Measurements from ENCODE around the gene TAGAP.
A peak's percentile ranks its signal among the peaks of the same experiment; 100 is the strongest.

TAGAP gene

GRCh38 chr6:159063549-159063948 is 18.8 kb upstream of the TAGAP start:
- Histone ChIP-seq H3K79me2 (ENCODE audit: insufficient read depth, low read length) (no peaks in the 10 kb centered on the region), H3K4me2 (ENCODE audit: low read depth, low read length, poor library complexity, severe bottlenecking) (peak overlapping the region; percentile 56), H3K27ac (ENCODE audit: low read depth, low read length) (peak overlapping the region; percentile 91), H2AFZ (ENCODE audit: low read depth, low read length, severe bottlenecking) (no peak overlapping the region), H3K9me3 (ENCODE audit: insufficient read depth, low read length) (no peaks in the 10 kb centered on the region), H4K20me1 (ENCODE audit: low read depth, low read length) (no peaks in the 10 kb centered on the region), H3K36me3 (ENCODE audit: low read length) (no peaks in the 10 kb centered on the region), H3F3A (ENCODE audit: insufficient read depth) (peaks cover 19% of the 10 kb centered on the region), H3K9ac (ENCODE audit: low read length) (peak overlapping the region; percentile 44; the same call in 1 of the 2 replicates), H3K4me3 (ENCODE audit: insufficient read depth, low read length, poor library complexity, severe bottlenecking) (peak overlapping the region; percentile 8), H3K27me3 (ENCODE audit: low read length) (no peaks in the 10 kb centered on the region), H3K9me2 (replicated peaks; ENCODE audit: insufficient read depth, low read length) (no peaks in the 10 kb centered on the region)
- no peak for TF ChIP-seq EZH2phosphoT487 (conservative IDR thresholded peaks at IDR 0.05; ENCODE audit: low read length)
- TF ChIP-seq CTCF (IDR thresholded peaks at IDR 0.05; ENCODE audit: insufficient read depth, low read length, poor library complexity, severe bottlenecking), result no peak

GRCh38 chr6:159062976-159063375 is 18.2 kb upstream of the TAGAP start:
- H3F3A ChIP-seq (ENCODE audit: insufficient read depth), result peaks cover 19% of the 10 kb centered on the region
- H3K9me3 ChIP-seq (ENCODE audit: insufficient read depth, low read length), result no peaks in the 10 kb centered on the region
- H3K27me3 ChIP-seq (ENCODE audit: low read length), result no peaks in the 10 kb centered on the region

GRCh38 chr6:159062564-159062945 is 17.8 kb upstream of the TAGAP start:
- Histone ChIP-seq H2AFZ (ENCODE audit: low read depth, low read length, severe bottlenecking) (peak overlapping the region; percentile 46), H3K36me3 (ENCODE audit: low read length) (no peaks in the 10 kb centered on the region), H3K27ac (ENCODE audit: low read depth, low read length) (peak overlapping the region; percentile 91), H3K9me3 (ENCODE audit: insufficient read depth, low read length) (no peaks in the 10 kb centered on the region), H3K4me3 (ENCODE audit: insufficient read depth, low read length, poor library complexity, severe bottlenecking) (peak overlapping the region; percentile 25), H4K20me1 (ENCODE audit: low read depth, low read length) (no peaks in the 10 kb centered on the region), H3F3A (ENCODE audit: insufficient read depth) (peaks cover 19% of the 10 kb centered on the region), H3K9me2 (replicated peaks; ENCODE audit: insufficient read depth, low read length) (no peaks in the 10 kb centered on the region), H3K79me2 (ENCODE audit: insufficient read depth, low read length) (no peaks in the 10 kb centered on the region), H3K9ac (ENCODE audit: low read length) (peak overlapping the region; percentile 44), H3K4me2 (ENCODE audit: low read depth, low read length, poor library complexity, severe bottlenecking) (peak overlapping the region; percentile 56), H3K27me3 (ENCODE audit: low read length) (no peaks in the 10 kb centered on the region)
- TF ChIP-seq EZH2phosphoT487 (conservative IDR thresholded peaks at IDR 0.05; ENCODE audit: low read length) (no peak), CTCF (IDR thresholded peaks at IDR 0.05; ENCODE audit: insufficient read depth, low read length, poor library complexity, severe bottlenecking) (no peak)

More at GRCh38 chr6:159062976-159063375, 18.2 kb upstream of the TAGAP start:
- H4K20me1 ChIP-seq (ENCODE audit: low read depth, low read length), result no peaks in the 10 kb centered on the region
- H3K4me2 ChIP-seq (ENCODE audit: low read depth, low read length, poor library complexity, severe bottlenecking), result peak overlapping the region; percentile 56
- peak overlapping the region; percentile 91 for H3K27ac ChIP-seq (ENCODE audit: low read depth, low read length)
- no peaks in the 10 kb centered on the region for H3K79me2 ChIP-seq (ENCODE audit: insufficient read depth, low read length)
- no peaks in the 10 kb centered on the region for H3K9me2 ChIP-seq (replicated peaks; ENCODE audit: insufficient read depth, low read length)
- H3K4me3 ChIP-seq (ENCODE audit: insufficient read depth, low read length, poor library complexity, severe bottlenecking), result peak overlapping the region; percentile 8
- H3K9ac ChIP-seq (ENCODE audit: low read length), result peak overlapping the region; percentile 44
- TF ChIP-seq EZH2phosphoT487 (conservative IDR thresholded peaks at IDR 0.05; ENCODE audit: low read length) (no peak), CTCF (IDR thresholded peaks at IDR 0.05; ENCODE audit: insufficient read depth, low read length, poor library complexity, severe bottlenecking) (no peak)
- peak overlapping the region; percentile 46 for H2AFZ ChIP-seq (ENCODE audit: low read depth, low read length, severe bottlenecking)
- H3K36me3 ChIP-seq (ENCODE audit: low read length), result no peaks in the 10 kb centered on the region

All from SU-DHL-6 (cell line).